GM12878 (cell line): ENCODE data around the gene ZNF18. TPM values are rescaled to one million over a fixed set of nuclear protein-coding genes. Genes with fewer than 3 reads are reported as not detected.

Experiments used
- ATAC-seq: fragments of 200-7000 bp; cut with Tn5 transposase; 3 replicates; pipeline ENCODE4 v1.9.1; 2020; ENCODE audit warnings: mild to moderate bottlenecking, moderate library complexity
- BruUV-seq: library from RNA; stranded (reverse); fragments of 400-500 nt; replicated peaks from 2 replicates; lab custom pipeline; 2021; lab: Mats Ljungman, UMichigan
- CTCF ChIA-PET: fragments of 300-600 bp; sonication (Branson Sonifier 250); formaldehyde crosslinking; extraction: SDS; loops from one replicate; lab custom pipeline; 2021; ENCODE audit warnings: inconsistent platforms; lab: Yijun Ruan, JAX
- POLR2A ChIA-PET: fragments of 350-600 bp; formaldehyde crosslinking; extraction: SDS; loops from one replicate; lab custom pipeline; 2021; ENCODE audit warnings: inconsistent platforms; lab: Charles Lee
- RAD21 ChIA-PET: fragments of 300-600 bp; sonication (Branson Sonifier 250); formaldehyde crosslinking; loops from one replicate; lab custom pipeline; 2023; ENCODE audit warnings: antibody characterized with exemption; ENCODE audit not compliant: unreplicated experiment; lab: Charles Lee
- SMC1A ChIA-PET: fragments of 300-600 bp; sonication (Branson Sonifier 250); formaldehyde crosslinking; loops from one replicate; lab custom pipeline; 2023; ENCODE audit not compliant: unreplicated experiment, uncharacterized antibody; lab: Charles Lee
- DNase-seq: peaks from one replicate; pipeline ENCODE4 v3.0.0-alpha.2; 2011; ENCODE audit warnings: low read depth, low spot score
- FAIRE-seq: peaks from 3 replicates; lab custom pipeline; 2011; peaks lifted over from hg19 to GRCh38; lab: Jason Lieb, UNC
- H2AFZ ChIP-seq: 2 replicates; pipeline ENCODE4 v1.6.0; 2011; ENCODE audit warnings: low read depth, low read length, control low read depth; ENCODE audit not compliant: control insufficient read depth
- H3K27ac ChIP-seq: 2 replicates; pipeline ENCODE4 v1.5.1; 2011; ENCODE audit warnings: control low read depth; ENCODE audit not compliant: control insufficient read depth, insufficient read depth
- H3K27me3 ChIP-seq, 2 experiments: replicated peaks in 1 of 2; 2 replicates each; pipeline versions ENCODE4 v1.6.0 to v1.6.1; 2011; ENCODE audit warnings: low read length in 1 of 2; ENCODE audit not compliant: control insufficient read depth in 2 of 2, insufficient read depth in 2 of 2
- H3K36me3 ChIP-seq, 2 experiments: 2 replicates each; pipeline ENCODE4 v1.5.1; 2011; ENCODE audit warnings: low read length in 1 of 2; ENCODE audit not compliant: control insufficient read depth in 2 of 2, insufficient read depth in 2 of 2
- H3K4me1 ChIP-seq: 2 replicates; pipeline ENCODE4 v1.6.1; 2011; ENCODE audit warnings: mild to moderate bottlenecking, low read length, moderate library complexity, mixed read lengths; ENCODE audit not compliant: control insufficient read depth, insufficient read depth
- H3K4me2 ChIP-seq: 2 replicates; pipeline ENCODE4 v1.6.0; 2011; ENCODE audit warnings: control low read depth; ENCODE audit not compliant: control insufficient read depth, insufficient read depth
- H3K4me3 ChIP-seq: fragments of 200-600 bp; sonication (generic); 2 replicates; pipeline ENCODE4 v1.5.1; 2016
- H3K79me2 ChIP-seq: 2 replicates; pipeline ENCODE4 v1.6.0; 2011; ENCODE audit warnings: low read length; ENCODE audit not compliant: control insufficient read depth, insufficient read depth
- H3K9ac ChIP-seq: 2 replicates; pipeline ENCODE4 v1.8.0; 2011; ENCODE audit warnings: low read length, control low read depth, mixed read lengths; ENCODE audit not compliant: control insufficient read depth, insufficient read depth
- H3K9me3 ChIP-seq: replicated peaks from 3 replicates; pipeline ENCODE4 v1.5.1; 2011; ENCODE audit warnings: mild to moderate bottlenecking, low read length; ENCODE audit not compliant: control insufficient read depth, insufficient read depth
- H4K20me1 ChIP-seq: 2 replicates; pipeline ENCODE4 v1.6.0; 2011; ENCODE audit not compliant: control insufficient read depth, insufficient read depth
- BACH1 ChIP-seq: fragments of 450-650 bp; IDR thresholded peaks from 2 replicates; pipeline ENCODE4 v1.6.1; 2017; ENCODE audit warnings: mild to moderate bottlenecking, borderline replicate concordance
- CHD4 ChIP-seq: fragments of 200-600 bp; sonication (generic); IDR thresholded peaks from 2 replicates; pipeline ENCODE4 v1.6.1; 2016; ENCODE audit warnings: mild to moderate bottlenecking
- EED ChIP-seq: sonication (generic); IDR thresholded peaks from 2 replicates; pipeline ENCODE4 v1.6.1; 2016; ENCODE audit warnings: antibody characterized with exemption, low read depth
- EZH2 ChIP-seq: IDR thresholded peaks from 2 replicates; pipeline ENCODE4 v1.6.1; 2012; ENCODE audit warnings: low read depth, mild to moderate bottlenecking, control low read depth, inconsistent platforms, low read length, borderline replicate concordance; ENCODE audit not compliant: control insufficient read depth
- FOS ChIP-seq: IDR thresholded peaks from 3 replicates; pipeline ENCODE4 v1.6.1; 2011; ENCODE audit warnings: borderline replicate concordance; ENCODE audit not compliant: insufficient read length; ENCODE audit errors: extremely low read depth
- GATAD2B ChIP-seq: fragments of 450-650 bp; conservative IDR thresholded peaks from 2 replicates; pipeline ENCODE4 v1.6.1; 2017; ENCODE audit warnings: low read depth, mild to moderate bottlenecking, moderate library complexity
- JUND ChIP-seq: IDR thresholded peaks from 2 replicates; pipeline ENCODE4 v1.6.1; 2012; ENCODE audit warnings: low read depth, mild to moderate bottlenecking, low read length, improper control_type of control experiment, moderate library complexity
- PAX5 ChIP-seq: IDR thresholded peaks from 2 replicates; pipeline ENCODE4 v1.6.1; 2011; ENCODE audit warnings: low read depth, low read length, borderline replicate concordance
- POLR2AphosphoS2 ChIP-seq: IDR thresholded peaks from 2 replicates; pipeline ENCODE4 v1.6.1; 2011; ENCODE audit warnings: low read depth, mild to moderate bottlenecking, low read length, improper control_type of control experiment, moderate library complexity
- TCF7 ChIP-seq: IDR thresholded peaks from 2 replicates; pipeline ENCODE4 v1.6.1; 2014; ENCODE audit warnings: antibody characterized with exemption, borderline replicate concordance
- ZNF384 ChIP-seq: IDR thresholded peaks from 2 replicates; pipeline ENCODE4 v1.6.1; 2012; ENCODE audit warnings: low read depth, mild to moderate bottlenecking, low read length, improper control_type of control experiment, borderline replicate concordance
- WGBS: methylation state at CpG from one replicate; pipeline ENCODE4 v1.1.6; 2016; ENCODE audit warnings: low lambda C conversion rate; ENCODE audit not compliant: insufficient replicate concordance, insufficient coverage; ENCODE audit errors: missing lambda C conversion rate; 5-methylcytosine and 5-hydroxymethylcytosine counted together
- in situ Hi-C: fragments of 300-500 bp; cut with MboI; formaldehyde crosslinking; loops from 9 replicates; pipeline ENCODE4 v1.14.3; 2018; ENCODE audit warnings: mixed read lengths
- intact Hi-C: fragments of 100-400 bp; cut with micrococcal nuclease; formaldehyde crosslinking; loops from one replicate; pipeline ENCODE4 v1.14.2; 2022; ENCODE audit not compliant: unreplicated experiment
- polyA plus RNA-seq, 11 experiments: library from polyadenylated mRNA; depleted of rRNA in 4 of 11; unstranded in 6 of 11; stranded (reverse) in 5 of 11; fragments of >200 nt; fragmentation: Nextera tagmentation in 4 of 11; fragmentation: Illumina TruSeq in 1 of 11; extraction: Ambion mirVana in 4 of 11; extraction: Trizol in 1 of 11; gene quantifications; 1 replicate in 1 of 11; 2 replicates in 10 of 11; pipeline versions ENCODE4 v1.2.1 to v1.2.3, GENCODE V29; 2011 to 2016; ENCODE audit warnings: inconsistent platforms in 2 of 11, missing spikeins in 2 of 11, low read depth in 1 of 11
- total RNA-seq, 4 experiments: library from RNA; depleted of rRNA in 3 of 4; stranded (reverse); fragments of >200 nt in 3 of 4; fragmentation: Illumina TruSeq in 1 of 4; extraction: Trizol in 1 of 4; gene quantifications; 2 replicates each; pipeline versions ENCODE4 v1.2.1 to v1.2.3, GENCODE V29; 2013 to 2021
- TF ChIP-seq, protein P1 (sequence below): fragments of 450-650 bp; formaldehyde crosslinking; IDR thresholded peaks from 2 replicates; pipeline ENCODE4 v1.4.0; 2020; ENCODE audit warnings: mild to moderate bottlenecking, moderate library complexity
- TF ChIP-seq, protein P2 (sequence below): IDR thresholded peaks from 2 replicates; pipeline ENCODE4 v1.6.1; 2011; ENCODE audit warnings: mild to moderate bottlenecking, low read depth, low read length, moderate library complexity; ENCODE audit not compliant: insufficient replicate concordance
- TF ChIP-seq, protein P3 (sequence below): fragments of 450-650 bp; IDR thresholded peaks from 2 replicates; pipeline ENCODE4 v1.6.1; 2014; ENCODE audit warnings: mild to moderate bottlenecking

Gene ZNF18
- total and polyA plus RNA-seq, 10 of the 15 experiments (the other 5 are each of a cell fraction or from before 2014, with no cell fraction given): 4.6 to 10.2 (median 9.1) TPM

DNA sequence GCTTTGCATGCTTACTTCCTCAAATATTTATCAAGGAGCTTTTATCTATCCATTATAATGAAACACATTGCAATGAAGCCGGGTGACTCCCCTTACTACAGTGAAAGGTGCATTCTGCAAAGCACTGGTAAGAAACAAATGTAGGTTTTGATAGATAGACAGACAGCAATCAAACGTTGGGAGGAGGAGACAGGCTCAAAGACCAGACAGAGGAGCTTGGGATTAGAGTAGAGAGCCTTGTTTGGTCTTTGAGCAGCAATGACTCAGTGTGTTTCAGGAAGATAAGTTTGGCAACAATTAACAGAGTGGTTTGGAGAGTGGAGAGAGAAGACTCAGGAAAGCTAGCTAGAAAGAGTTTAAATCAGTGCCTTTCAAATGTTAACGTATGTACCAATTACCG is 68.8 kb downstream of the ZNF18 start:
- FAIRE-seq: no peak
- ChIA-PET RAD21 (no interaction called here), SMC1A (no interaction called here), POLR2A (no interaction called here), CTCF (no interaction called here)
- H4K20me1 ChIP-seq: no peaks in the 10 kb centered on the region
- intact Hi-C loops: no loop called here
- WGBS: 48% methylated on average over 4 of the region's 4 CpGs
- no peak overlapping the region for H2AFZ ChIP-seq
- no peaks in the 10 kb centered on the region for H3K27me3 ChIP-seq
- TF ChIP-seq POLR2AphosphoS2 (no peak), TCF7 (no peak), CHD4 (no peak), JUND (no peak), EED (no peak), FOS (no peak), EZH2 (no peak), BACH1 (no peak), GATAD2B (no peak), PAX5 (no peak), ZNF384 (no peak)
- TF ChIP-seq, protein P1, sequence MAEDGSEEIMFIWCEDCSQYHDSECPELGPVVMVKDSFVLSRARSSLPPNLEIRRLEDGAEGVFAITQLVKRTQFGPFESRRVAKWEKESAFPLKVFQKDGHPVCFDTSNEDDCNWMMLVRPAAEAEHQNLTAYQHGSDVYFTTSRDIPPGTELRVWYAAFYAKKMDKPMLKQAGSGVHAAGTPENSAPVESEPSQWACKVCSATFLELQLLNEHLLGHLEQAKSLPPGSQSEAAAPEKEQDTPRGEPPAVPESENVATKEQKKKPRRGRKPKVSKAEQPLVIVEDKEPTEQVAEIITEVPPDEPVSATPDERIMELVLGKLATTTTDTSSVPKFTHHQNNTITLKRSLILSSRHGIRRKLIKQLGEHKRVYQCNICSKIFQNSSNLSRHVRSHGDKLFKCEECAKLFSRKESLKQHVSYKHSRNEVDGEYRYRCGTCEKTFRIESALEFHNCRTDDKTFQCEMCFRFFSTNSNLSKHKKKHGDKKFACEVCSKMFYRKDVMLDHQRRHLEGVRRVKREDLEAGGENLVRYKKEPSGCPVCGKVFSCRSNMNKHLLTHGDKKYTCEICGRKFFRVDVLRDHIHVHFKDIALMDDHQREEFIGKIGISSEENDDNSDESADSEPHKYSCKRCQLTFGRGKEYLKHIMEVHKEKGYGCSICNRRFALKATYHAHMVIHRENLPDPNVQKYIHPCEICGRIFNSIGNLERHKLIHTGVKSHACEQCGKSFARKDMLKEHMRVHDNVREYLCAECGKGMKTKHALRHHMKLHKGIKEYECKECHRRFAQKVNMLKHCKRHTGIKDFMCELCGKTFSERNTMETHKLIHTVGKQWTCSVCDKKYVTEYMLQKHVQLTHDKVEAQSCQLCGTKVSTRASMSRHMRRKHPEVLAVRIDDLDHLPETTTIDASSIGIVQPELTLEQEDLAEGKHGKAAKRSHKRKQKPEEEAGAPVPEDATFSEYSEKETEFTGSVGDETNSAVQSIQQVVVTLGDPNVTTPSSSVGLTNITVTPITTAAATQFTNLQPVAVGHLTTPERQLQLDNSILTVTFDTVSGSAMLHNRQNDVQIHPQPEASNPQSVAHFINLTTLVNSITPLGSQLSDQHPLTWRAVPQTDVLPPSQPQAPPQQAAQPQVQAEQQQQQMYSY (CRISPR knock-in tag): no peak
- TF ChIP-seq, protein P2, sequence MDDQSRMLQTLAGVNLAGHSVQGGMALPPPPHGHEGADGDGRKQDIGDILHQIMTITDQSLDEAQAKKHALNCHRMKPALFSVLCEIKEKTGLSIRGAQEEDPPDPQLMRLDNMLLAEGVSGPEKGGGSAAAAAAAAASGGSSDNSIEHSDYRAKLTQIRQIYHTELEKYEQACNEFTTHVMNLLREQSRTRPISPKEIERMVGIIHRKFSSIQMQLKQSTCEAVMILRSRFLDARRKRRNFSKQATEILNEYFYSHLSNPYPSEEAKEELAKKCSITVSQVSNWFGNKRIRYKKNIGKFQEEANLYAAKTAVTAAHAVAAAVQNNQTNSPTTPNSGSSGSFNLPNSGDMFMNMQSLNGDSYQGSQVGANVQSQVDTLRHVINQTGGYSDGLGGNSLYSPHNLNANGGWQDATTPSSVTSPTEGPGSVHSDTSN: no peak
- TF ChIP-seq, protein P3, sequence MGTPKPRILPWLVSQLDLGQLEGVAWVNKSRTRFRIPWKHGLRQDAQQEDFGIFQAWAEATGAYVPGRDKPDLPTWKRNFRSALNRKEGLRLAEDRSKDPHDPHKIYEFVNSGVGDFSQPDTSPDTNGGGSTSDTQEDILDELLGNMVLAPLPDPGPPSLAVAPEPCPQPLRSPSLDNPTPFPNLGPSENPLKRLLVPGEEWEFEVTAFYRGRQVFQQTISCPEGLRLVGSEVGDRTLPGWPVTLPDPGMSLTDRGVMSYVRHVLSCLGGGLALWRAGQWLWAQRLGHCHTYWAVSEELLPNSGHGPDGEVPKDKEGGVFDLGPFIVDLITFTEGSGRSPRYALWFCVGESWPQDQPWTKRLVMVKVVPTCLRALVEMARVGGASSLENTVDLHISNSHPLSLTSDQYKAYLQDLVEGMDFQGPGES: no peak
- no peaks in the 10 kb centered on the region for H3K4me1 ChIP-seq
- BruUV-seq: no TSS peak
- H3K9ac ChIP-seq: no peak overlapping the region
- no peaks in the 10 kb centered on the region for H3K36me3 ChIP-seq
- no peaks in the 10 kb centered on the region; the same call in 2 of the 3 replicates for H3K9me3 ChIP-seq
- ATAC-seq: no peak
- in situ Hi-C loops: loop anchor here (25.0 kb wide), 1 partner anchor 1041 kb away; no protein-coding TSS in a partner anchor
- H3K4me2 ChIP-seq: no peak overlapping the region
- no peaks in the 10 kb centered on the region for H3K79me2 ChIP-seq
- H3K27ac ChIP-seq: no peak overlapping the region
- H3K4me3 ChIP-seq: no peak overlapping the region
- DNase-seq: no peak
